HepG2 (cell line): ENCODE measurements around the gene EXOC3L4.
A peak's percentile ranks its signal among the peaks of the same experiment; 100 is the strongest.

Experiments
- BRCA1 ChIP-seq: sonication (generic); formaldehyde crosslinking; IDR thresholded peaks from 2 replicates; pipeline ENCODE4 v1.4.0; 2020; ENCODE audit warnings: missing genetic modification reagents
- CBX1 ChIP-seq: IDR thresholded peaks from one replicate; pipeline ENCODE4 v1.6.1; 2016; ENCODE audit warnings: antibody characterized with exemption, low read depth
- CBX2 ChIP-seq, 2 experiments: fragments of 200-600 bp in 1 of 2; sonication (generic); formaldehyde crosslinking in 1 of 2; IDR thresholded peaks; 2 replicates each; pipeline versions ENCODE4 v1.7.0 to v1.8.1; 2018 to 2022; ENCODE audit warnings: low read depth in 2 of 2, low read length in 1 of 2, mild to moderate bottlenecking in 1 of 2, missing genetic modification reagents in 1 of 2
- ESRRA ChIP-seq: sonication (generic); formaldehyde crosslinking; IDR thresholded peaks from 2 replicates; pipeline ENCODE4 v1.5.1; 2020; ENCODE audit warnings: mild to moderate bottlenecking, low read depth, missing genetic modification reagents
- GABPA ChIP-seq, 2 experiments: IDR thresholded peaks; 2 replicates each; pipeline ENCODE4 v1.6.1; 2011 to 2016; ENCODE audit warnings: low read depth in 2 of 2, low read length in 1 of 2, missing biosample characterization in 1 of 2, missing genetic modification characterization in 1 of 2
- MTF2 ChIP-seq: sonication (generic); formaldehyde crosslinking; IDR thresholded peaks from 2 replicates; pipeline ENCODE4 v1.5.0; 2020; ENCODE audit warnings: missing genetic modification reagents, borderline replicate concordance
- NBN ChIP-seq: fragments of 450-650 bp; conservative IDR thresholded peaks from 2 replicates; pipeline ENCODE4 v1.6.1; 2017
- ZNF331 ChIP-seq: sonication (generic); formaldehyde crosslinking; IDR thresholded peaks from 2 replicates; pipeline ENCODE4 v1.4.0; 2020; ENCODE audit warnings: missing genetic modification reagents
- ZNF747 ChIP-seq: sonication (generic); formaldehyde crosslinking; IDR thresholded peaks from 2 replicates; pipeline ENCODE4 v1.8.1; 2023; ENCODE audit warnings: missing genetic modification reagents, mild to moderate bottlenecking, borderline replicate concordance
- TF ChIP-seq, protein P1 (sequence below): sonication (generic); formaldehyde crosslinking; IDR thresholded peaks from 2 replicates; pipeline ENCODE4 v1.5.0; 2020; ENCODE audit warnings: mild to moderate bottlenecking, missing genetic modification reagents, moderate library complexity
- TF ChIP-seq, protein P2 (sequence below): sonication (generic); formaldehyde crosslinking; IDR thresholded peaks from 2 replicates; pipeline ENCODE4 v1.8.1; 2023; ENCODE audit warnings: missing genetic modification reagents, inconsistent platforms, borderline replicate concordance
- TF ChIP-seq, protein P3 (sequence below): IDR thresholded peaks from 2 replicates; pipeline ENCODE4 v1.6.1; 2016; ENCODE audit warnings: low read depth, missing genetic modification reagents, missing compliant biosample characterization
- TF ChIP-seq, protein P4 (sequence below): IDR thresholded peaks from 2 replicates; pipeline ENCODE4 v1.6.1; 2016; ENCODE audit warnings: low read depth, control low read depth

GRCh38 chr14:103099733-103100280, 5.3 kb downstream of the EXOC3L4 start:
- TF ChIP-seq GABPA (IDR thresholded peaks at IDR 0.05; ENCODE audit: low read depth, low read length): no peak
- TF ChIP-seq GABPA (CRISPR knock-in tag; IDR thresholded peaks at IDR 0.05; ENCODE audit: low read depth): no peak
- no peak for TF ChIP-seq ZNF331 (CRISPR knock-in tag)
- no peak for TF ChIP-seq ESRRA (CRISPR knock-in tag)
- TF ChIP-seq, protein P1, sequence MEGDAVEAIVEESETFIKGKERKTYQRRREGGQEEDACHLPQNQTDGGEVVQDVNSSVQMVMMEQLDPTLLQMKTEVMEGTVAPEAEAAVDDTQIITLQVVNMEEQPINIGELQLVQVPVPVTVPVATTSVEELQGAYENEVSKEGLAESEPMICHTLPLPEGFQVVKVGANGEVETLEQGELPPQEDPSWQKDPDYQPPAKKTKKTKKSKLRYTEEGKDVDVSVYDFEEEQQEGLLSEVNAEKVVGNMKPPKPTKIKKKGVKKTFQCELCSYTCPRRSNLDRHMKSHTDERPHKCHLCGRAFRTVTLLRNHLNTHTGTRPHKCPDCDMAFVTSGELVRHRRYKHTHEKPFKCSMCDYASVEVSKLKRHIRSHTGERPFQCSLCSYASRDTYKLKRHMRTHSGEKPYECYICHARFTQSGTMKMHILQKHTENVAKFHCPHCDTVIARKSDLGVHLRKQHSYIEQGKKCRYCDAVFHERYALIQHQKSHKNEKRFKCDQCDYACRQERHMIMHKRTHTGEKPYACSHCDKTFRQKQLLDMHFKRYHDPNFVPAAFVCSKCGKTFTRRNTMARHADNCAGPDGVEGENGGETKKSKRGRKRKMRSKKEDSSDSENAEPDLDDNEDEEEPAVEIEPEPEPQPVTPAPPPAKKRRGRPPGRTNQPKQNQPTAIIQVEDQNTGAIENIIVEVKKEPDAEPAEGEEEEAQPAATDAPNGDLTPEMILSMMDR (CRISPR knock-in tag): no peak
- no peak for TF ChIP-seq CBX2 (IDR thresholded peaks at IDR 0.05; ENCODE audit: low read depth, low read length)
- no peak for TF ChIP-seq CBX2 (CRISPR knock-in tag; IDR thresholded peaks at IDR 0.05; ENCODE audit: low read depth)
- no peak for TF ChIP-seq BRCA1
- no peak for TF ChIP-seq ZNF747 (CRISPR knock-in tag)
- TF ChIP-seq NBN: no peak
- TF ChIP-seq, protein P2, sequence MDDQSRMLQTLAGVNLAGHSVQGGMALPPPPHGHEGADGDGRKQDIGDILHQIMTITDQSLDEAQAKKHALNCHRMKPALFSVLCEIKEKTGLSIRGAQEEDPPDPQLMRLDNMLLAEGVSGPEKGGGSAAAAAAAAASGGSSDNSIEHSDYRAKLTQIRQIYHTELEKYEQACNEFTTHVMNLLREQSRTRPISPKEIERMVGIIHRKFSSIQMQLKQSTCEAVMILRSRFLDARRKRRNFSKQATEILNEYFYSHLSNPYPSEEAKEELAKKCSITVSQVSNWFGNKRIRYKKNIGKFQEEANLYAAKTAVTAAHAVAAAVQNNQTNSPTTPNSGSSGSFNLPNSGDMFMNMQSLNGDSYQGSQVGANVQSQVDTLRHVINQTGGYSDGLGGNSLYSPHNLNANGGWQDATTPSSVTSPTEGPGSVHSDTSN (CRISPR knock-in tag): no peak
- TF ChIP-seq, protein P3, sequence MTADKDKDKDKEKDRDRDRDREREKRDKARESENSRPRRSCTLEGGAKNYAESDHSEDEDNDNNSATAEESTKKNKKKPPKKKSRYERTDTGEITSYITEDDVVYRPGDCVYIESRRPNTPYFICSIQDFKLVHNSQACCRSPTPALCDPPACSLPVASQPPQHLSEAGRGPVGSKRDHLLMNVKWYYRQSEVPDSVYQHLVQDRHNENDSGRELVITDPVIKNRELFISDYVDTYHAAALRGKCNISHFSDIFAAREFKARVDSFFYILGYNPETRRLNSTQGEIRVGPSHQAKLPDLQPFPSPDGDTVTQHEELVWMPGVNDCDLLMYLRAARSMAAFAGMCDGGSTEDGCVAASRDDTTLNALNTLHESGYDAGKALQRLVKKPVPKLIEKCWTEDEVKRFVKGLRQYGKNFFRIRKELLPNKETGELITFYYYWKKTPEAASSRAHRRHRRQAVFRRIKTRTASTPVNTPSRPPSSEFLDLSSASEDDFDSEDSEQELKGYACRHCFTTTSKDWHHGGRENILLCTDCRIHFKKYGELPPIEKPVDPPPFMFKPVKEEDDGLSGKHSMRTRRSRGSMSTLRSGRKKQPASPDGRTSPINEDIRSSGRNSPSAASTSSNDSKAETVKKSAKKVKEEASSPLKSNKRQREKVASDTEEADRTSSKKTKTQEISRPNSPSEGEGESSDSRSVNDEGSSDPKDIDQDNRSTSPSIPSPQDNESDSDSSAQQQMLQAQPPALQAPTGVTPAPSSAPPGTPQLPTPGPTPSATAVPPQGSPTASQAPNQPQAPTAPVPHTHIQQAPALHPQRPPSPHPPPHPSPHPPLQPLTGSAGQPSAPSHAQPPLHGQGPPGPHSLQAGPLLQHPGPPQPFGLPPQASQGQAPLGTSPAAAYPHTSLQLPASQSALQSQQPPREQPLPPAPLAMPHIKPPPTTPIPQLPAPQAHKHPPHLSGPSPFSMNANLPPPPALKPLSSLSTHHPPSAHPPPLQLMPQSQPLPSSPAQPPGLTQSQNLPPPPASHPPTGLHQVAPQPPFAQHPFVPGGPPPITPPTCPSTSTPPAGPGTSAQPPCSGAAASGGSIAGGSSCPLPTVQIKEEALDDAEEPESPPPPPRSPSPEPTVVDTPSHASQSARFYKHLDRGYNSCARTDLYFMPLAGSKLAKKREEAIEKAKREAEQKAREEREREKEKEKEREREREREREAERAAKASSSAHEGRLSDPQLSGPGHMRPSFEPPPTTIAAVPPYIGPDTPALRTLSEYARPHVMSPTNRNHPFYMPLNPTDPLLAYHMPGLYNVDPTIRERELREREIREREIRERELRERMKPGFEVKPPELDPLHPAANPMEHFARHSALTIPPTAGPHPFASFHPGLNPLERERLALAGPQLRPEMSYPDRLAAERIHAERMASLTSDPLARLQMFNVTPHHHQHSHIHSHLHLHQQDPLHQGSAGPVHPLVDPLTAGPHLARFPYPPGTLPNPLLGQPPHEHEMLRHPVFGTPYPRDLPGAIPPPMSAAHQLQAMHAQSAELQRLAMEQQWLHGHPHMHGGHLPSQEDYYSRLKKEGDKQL (CRISPR knock-in tag): no peak
- TF ChIP-seq CBX1: no peak
- TF ChIP-seq, protein P4, sequence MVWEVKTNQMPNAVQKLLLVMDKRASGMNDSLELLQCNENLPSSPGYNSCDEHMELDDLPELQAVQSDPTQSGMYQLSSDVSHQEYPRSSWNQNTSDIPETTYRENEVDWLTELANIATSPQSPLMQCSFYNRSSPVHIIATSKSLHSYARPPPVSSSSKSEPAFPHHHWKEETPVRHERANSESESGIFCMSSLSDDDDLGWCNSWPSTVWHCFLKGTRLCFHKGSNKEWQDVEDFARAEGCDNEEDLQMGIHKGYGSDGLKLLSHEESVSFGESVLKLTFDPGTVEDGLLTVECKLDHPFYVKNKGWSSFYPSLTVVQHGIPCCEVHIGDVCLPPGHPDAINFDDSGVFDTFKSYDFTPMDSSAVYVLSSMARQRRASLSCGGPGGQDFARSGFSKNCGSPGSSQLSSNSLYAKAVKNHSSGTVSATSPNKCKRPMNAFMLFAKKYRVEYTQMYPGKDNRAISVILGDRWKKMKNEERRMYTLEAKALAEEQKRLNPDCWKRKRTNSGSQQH: 0 out of 2 replicates have a peak, but pooled peaks have one; percentile 6
- no peak for TF ChIP-seq MTF2 (CRISPR knock-in tag)
